HG02943 (cell line): ENCODE measurements around the gene SLC35E3.
"Not testable (repeated sequence)": the region's sequence is repeated elsewhere in the genome, so short reads cannot be mapped to it uniquely, and the experiment has no call there.

Experiments
- ATAC-seq: cut with Tn5 transposase; IDR thresholded peaks from one replicate; pipeline ENCODE4 v1.9.1; 2021; ENCODE audit warnings: mild to moderate bottlenecking, low read depth, moderate library complexity; ENCODE audit not compliant: unreplicated experiment

SLC35E3 gene

GRCh38 chr12:68810027-68810389 is 64.0 kb downstream of the SLC35E3 start:
- ATAC-seq, result not testable (repeated sequence)

- ATAC-seq, result not testable (repeated sequence)
These were observed 65.6 kb downstream of the SLC35E3 start for GRCh38 chr12:68811573-68811972.

GRCh38 chr12:68812553-68813241 is 66.7 kb downstream of the SLC35E3 start:
- no peak for ATAC-seq

- ATAC-seq, result no peak
These were observed 67.2 kb downstream of the SLC35E3 start for GRCh38 chr12:68813242-68813593.

- no peak for ATAC-seq
These were observed 68.7 kb downstream of the SLC35E3 start for GRCh38 chr12:68814490-68815231.

GRCh38 chr12:68815232-68815927 is 69.4 kb downstream of the SLC35E3 start:
- no peak for ATAC-seq

- ATAC-seq, result no peak
These were observed 70.2 kb downstream of the SLC35E3 start for GRCh38 chr12:68815928-68816800.

- ATAC-seq, result not testable (repeated sequence)
These were observed 73.5 kb downstream of the SLC35E3 start for GRCh38 chr12:68819481-68819880.

- ATAC-seq, result no peak
These were observed 75.6 kb downstream of the SLC35E3 start for GRCh38 chr12:68821357-68822188.

GRCh38 chr12:68823696-68824095 is 77.7 kb downstream of the SLC35E3 start:
- no peak for ATAC-seq

- ATAC-seq, result no peak
These were observed 78.2 kb downstream of the SLC35E3 start for GRCh38 chr12:68824131-68824530.

GRCh38 chr12:68824597-68825250 is 78.7 kb downstream of the SLC35E3 start:
- ATAC-seq, result no peak

GRCh38 chr12:68825569-68826217 is 79.7 kb downstream of the SLC35E3 start:
- no peak for ATAC-seq

GRCh38 chr12:68827895-68828671 is 82.1 kb downstream of the SLC35E3 start:
- no peak for ATAC-seq

GRCh38 chr12:68828672-68829068 is 82.7 kb downstream of the SLC35E3 start:
- ATAC-seq, result no peak
